GM12878 (cell line): ENCODE measurements around the gene MAS1L. TPM values are rescaled to one million over a fixed set of nuclear protein-coding genes. Genes with fewer than 3 reads are reported as not detected.

Experiments used
- ATAC-seq: fragments of 200-7000 bp; cut with Tn5 transposase; 3 replicates; pipeline ENCODE4 v1.9.1; 2020; ENCODE audit warnings: mild to moderate bottlenecking, moderate library complexity
- BruUV-seq: library from RNA; stranded (reverse); fragments of 400-500 nt; replicated peaks from 2 replicates; lab custom pipeline; 2021; lab: Mats Ljungman, UMichigan
- CTCF ChIA-PET: fragments of 300-600 bp; sonication (Branson Sonifier 250); formaldehyde crosslinking; extraction: SDS; loops from one replicate; lab custom pipeline; 2021; ENCODE audit warnings: inconsistent platforms; lab: Yijun Ruan, JAX
- POLR2A ChIA-PET: fragments of 350-600 bp; formaldehyde crosslinking; extraction: SDS; loops from one replicate; lab custom pipeline; 2021; ENCODE audit warnings: inconsistent platforms; lab: Charles Lee
- RAD21 ChIA-PET: fragments of 300-600 bp; sonication (Branson Sonifier 250); formaldehyde crosslinking; loops from one replicate; lab custom pipeline; 2023; ENCODE audit warnings: antibody characterized with exemption; ENCODE audit not compliant: unreplicated experiment; lab: Charles Lee
- SMC1A ChIA-PET: fragments of 300-600 bp; sonication (Branson Sonifier 250); formaldehyde crosslinking; loops from one replicate; lab custom pipeline; 2023; ENCODE audit not compliant: unreplicated experiment, uncharacterized antibody; lab: Charles Lee
- DNase-seq: peaks from one replicate; pipeline ENCODE4 v3.0.0-alpha.2; 2011; ENCODE audit warnings: low read depth, low spot score
- FAIRE-seq: peaks from 3 replicates; lab custom pipeline; 2011; peaks lifted over from hg19 to GRCh38; lab: Jason Lieb, UNC
- H2AFZ ChIP-seq: 2 replicates; pipeline ENCODE4 v1.6.0; 2011; ENCODE audit warnings: low read depth, low read length, control low read depth; ENCODE audit not compliant: control insufficient read depth
- H3K27ac ChIP-seq: 2 replicates; pipeline ENCODE4 v1.5.1; 2011; ENCODE audit warnings: control low read depth; ENCODE audit not compliant: control insufficient read depth, insufficient read depth
- H3K27me3 ChIP-seq, 2 experiments: replicated peaks in 1 of 2; 2 replicates each; pipeline versions ENCODE4 v1.6.0 to v1.6.1; 2011; ENCODE audit warnings: low read length in 1 of 2; ENCODE audit not compliant: control insufficient read depth in 2 of 2, insufficient read depth in 2 of 2
- H3K36me3 ChIP-seq, 2 experiments: 2 replicates each; pipeline ENCODE4 v1.5.1; 2011; ENCODE audit warnings: low read length in 1 of 2; ENCODE audit not compliant: control insufficient read depth in 2 of 2, insufficient read depth in 2 of 2
- H3K4me1 ChIP-seq: 2 replicates; pipeline ENCODE4 v1.6.1; 2011; ENCODE audit warnings: mild to moderate bottlenecking, low read length, moderate library complexity, mixed read lengths; ENCODE audit not compliant: control insufficient read depth, insufficient read depth
- H3K4me2 ChIP-seq: 2 replicates; pipeline ENCODE4 v1.6.0; 2011; ENCODE audit warnings: control low read depth; ENCODE audit not compliant: control insufficient read depth, insufficient read depth
- H3K4me3 ChIP-seq: fragments of 200-600 bp; sonication (generic); 2 replicates; pipeline ENCODE4 v1.5.1; 2016
- H3K79me2 ChIP-seq: 2 replicates; pipeline ENCODE4 v1.6.0; 2011; ENCODE audit warnings: low read length; ENCODE audit not compliant: control insufficient read depth, insufficient read depth
- H3K9ac ChIP-seq: 2 replicates; pipeline ENCODE4 v1.8.0; 2011; ENCODE audit warnings: low read length, control low read depth, mixed read lengths; ENCODE audit not compliant: control insufficient read depth, insufficient read depth
- H3K9me3 ChIP-seq: replicated peaks from 3 replicates; pipeline ENCODE4 v1.5.1; 2011; ENCODE audit warnings: mild to moderate bottlenecking, low read length; ENCODE audit not compliant: control insufficient read depth, insufficient read depth
- H4K20me1 ChIP-seq: 2 replicates; pipeline ENCODE4 v1.6.0; 2011; ENCODE audit not compliant: control insufficient read depth, insufficient read depth
- CHD1 ChIP-seq: IDR thresholded peaks from 2 replicates; pipeline ENCODE4 v1.6.1; 2012; ENCODE audit warnings: low read depth, low read length, improper control_type of control experiment
- CREB1 ChIP-seq: IDR thresholded peaks from 2 replicates; pipeline ENCODE4 v1.6.1; 2012; ENCODE audit warnings: low read depth, mild to moderate bottlenecking, inconsistent platforms
- EZH2 ChIP-seq: IDR thresholded peaks from 2 replicates; pipeline ENCODE4 v1.6.1; 2012; ENCODE audit warnings: low read depth, mild to moderate bottlenecking, control low read depth, inconsistent platforms, low read length, borderline replicate concordance; ENCODE audit not compliant: control insufficient read depth
- HDAC6 ChIP-seq: fragments of 200-600 bp; sonication (generic); IDR thresholded peaks from one replicate; pipeline ENCODE4 v1.8.0; 2017; ENCODE audit warnings: antibody characterized with exemption; ENCODE audit not compliant: unreplicated experiment
- MXI1 ChIP-seq: fragments of 150-350 bp; IDR thresholded peaks from 2 replicates; pipeline ENCODE4 v1.6.1; 2011; ENCODE audit warnings: low read depth, mild to moderate bottlenecking, inconsistent platforms, low read length, improper control_type of control experiment
- NBN ChIP-seq: fragments of 450-650 bp; IDR thresholded peaks from 2 replicates; pipeline ENCODE4 v1.6.1; 2016
- NFXL1 ChIP-seq: fragments of 450-650 bp; IDR thresholded peaks from 2 replicates; pipeline ENCODE4 v1.6.1; 2017; ENCODE audit warnings: antibody characterized with exemption, mild to moderate bottlenecking, borderline replicate concordance
- RELA ChIP-seq: fragments of 450-650 bp; IDR thresholded peaks from 2 replicates; pipeline ENCODE4 v1.8.0; 2014; ENCODE audit warnings: borderline replicate concordance; ENCODE audit not compliant: partially characterized antibody
- SMC3 ChIP-seq: IDR thresholded peaks from 2 replicates; pipeline ENCODE4 v1.6.1; 2011; ENCODE audit warnings: low read length, improper control_type of control experiment, borderline replicate concordance
- SP1 ChIP-seq: IDR thresholded peaks from one replicate; pipeline ENCODE4 v1.6.1; 2011; ENCODE audit warnings: low read depth, low read length
- ZNF217 ChIP-seq: fragments of 450-650 bp; IDR thresholded peaks from 2 replicates; pipeline ENCODE4 v1.6.1; 2017; ENCODE audit warnings: antibody characterized with exemption, mild to moderate bottlenecking
- ZSCAN29 ChIP-seq: fragments of 450-650 bp; IDR thresholded peaks from 2 replicates; pipeline ENCODE4 v1.6.1; 2017; ENCODE audit warnings: mild to moderate bottlenecking, moderate library complexity
- WGBS: methylation state at CpG from one replicate; pipeline ENCODE4 v1.1.6; 2016; ENCODE audit warnings: low lambda C conversion rate; ENCODE audit not compliant: insufficient replicate concordance, insufficient coverage; ENCODE audit errors: missing lambda C conversion rate; 5-methylcytosine and 5-hydroxymethylcytosine counted together
- in situ Hi-C: fragments of 300-500 bp; cut with MboI; formaldehyde crosslinking; loops from 9 replicates; pipeline ENCODE4 v1.14.3; 2018; ENCODE audit warnings: mixed read lengths
- intact Hi-C: fragments of 100-400 bp; cut with micrococcal nuclease; formaldehyde crosslinking; loops from one replicate; pipeline ENCODE4 v1.14.2; 2022; ENCODE audit not compliant: unreplicated experiment
- polyA plus RNA-seq, 11 experiments: library from polyadenylated mRNA; depleted of rRNA in 4 of 11; unstranded in 6 of 11; stranded (reverse) in 5 of 11; fragments of >200 nt; fragmentation: Nextera tagmentation in 4 of 11; fragmentation: Illumina TruSeq in 1 of 11; extraction: Ambion mirVana in 4 of 11; extraction: Trizol in 1 of 11; gene quantifications; 1 replicate in 1 of 11; 2 replicates in 10 of 11; pipeline versions ENCODE4 v1.2.1 to v1.2.3, GENCODE V29; 2011 to 2016; ENCODE audit warnings: inconsistent platforms in 2 of 11, missing spikeins in 2 of 11, low read depth in 1 of 11
- total RNA-seq, 4 experiments: library from RNA; depleted of rRNA in 3 of 4; stranded (reverse); fragments of >200 nt in 3 of 4; fragmentation: Illumina TruSeq in 1 of 4; extraction: Trizol in 1 of 4; gene quantifications; 2 replicates each; pipeline versions ENCODE4 v1.2.1 to v1.2.3, GENCODE V29; 2013 to 2021
- TF ChIP-seq, protein P1 (sequence below), 3 experiments: IDR thresholded peaks in 2 of 3; conservative IDR thresholded peaks in 1 of 3; 2 replicates each; pipeline ENCODE4 v1.5.1; 2011; ENCODE audit warnings: low read depth in 3 of 3, low read length in 3 of 3, mild to moderate bottlenecking in 3 of 3, control low read depth in 2 of 3, moderate library complexity in 2 of 3, inconsistent platforms in 1 of 3, mixed read lengths in 1 of 3; ENCODE audit not compliant: control insufficient read depth in 2 of 3, insufficient read depth in 1 of 3; ENCODE audit errors: extremely low read depth in 1 of 3
- TF ChIP-seq, protein P2 (sequence below): fragments of 450-650 bp; IDR thresholded peaks from 2 replicates; pipeline ENCODE4 v1.6.1; 2017; ENCODE audit warnings: borderline replicate concordance
- TF ChIP-seq, protein P3 (sequence below): fragments of 450-650 bp; formaldehyde crosslinking; IDR thresholded peaks from 2 replicates; pipeline ENCODE4 v1.5.0; 2022; ENCODE audit warnings: mild to moderate bottlenecking, missing genetic modification characterization
- TF ChIP-seq, protein P4 (sequence below): IDR thresholded peaks from 2 replicates; pipeline ENCODE4 v1.6.1; 2012; ENCODE audit warnings: low read depth, low read length, improper control_type of control experiment

The MAS1L gene
- total and polyA plus RNA-seq, 10 of the 15 experiments (the other 5 are each of a cell fraction or from before 2014, with no cell fraction given): not detected

DNA sequence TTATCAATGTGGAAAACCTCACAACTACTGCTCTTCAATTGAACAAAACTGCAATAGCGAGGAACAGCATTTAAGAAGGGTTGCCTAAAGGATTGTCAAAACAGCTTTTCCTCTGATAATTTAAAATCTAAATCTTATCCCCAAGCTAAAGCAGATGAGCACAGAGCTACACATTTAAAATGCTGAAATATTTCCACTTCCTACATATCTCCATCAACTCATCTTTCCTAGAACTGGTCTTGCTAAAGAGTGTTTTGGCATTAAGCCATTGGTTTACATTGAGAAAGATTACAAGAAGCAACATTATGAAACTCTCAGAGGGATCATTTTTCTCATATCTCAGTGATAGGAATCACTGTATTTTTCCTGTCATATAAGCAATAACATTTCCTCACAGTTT is 45.0 kb downstream of the MAS1L start:
- no peaks in the 10 kb centered on the region for H4K20me1 ChIP-seq
- H3K36me3 ChIP-seq: no peaks in the 10 kb centered on the region
- H3K4me1 ChIP-seq: no peaks in the 10 kb centered on the region
- RAD21 ChIA-PET: no interaction called here
- no peak overlapping the region for H3K4me3 ChIP-seq
- DNase-seq: no peak
- H3K27ac ChIP-seq: no peak overlapping the region
- no TSS peak for BruUV-seq
- H2AFZ ChIP-seq: no peak overlapping the region
- no peaks in the 10 kb centered on the region; a peak in 1 of 4 replicates for H3K27me3 ChIP-seq
- CTCF ChIA-PET: no interaction called here
- H3K4me2 ChIP-seq: no peak overlapping the region
- H3K9ac ChIP-seq: no peak overlapping the region
- 0% methylated on average over 1 of the region's 1 CpG for WGBS
- no peak for FAIRE-seq
- in situ Hi-C loops (no loop called here), intact Hi-C loops (no loop called here)
- no peaks in the 10 kb centered on the region for H3K9me3 ChIP-seq
- no peaks in the 10 kb centered on the region for H3K79me2 ChIP-seq
- SMC1A ChIA-PET: no interaction called here
- no peak for ATAC-seq
- POLR2A ChIA-PET: no interaction called here
- no peak for TF ChIP-seq ZNF217
- TF ChIP-seq SP1: no peak
- no peak for TF ChIP-seq HDAC6
- TF ChIP-seq, protein P1, sequence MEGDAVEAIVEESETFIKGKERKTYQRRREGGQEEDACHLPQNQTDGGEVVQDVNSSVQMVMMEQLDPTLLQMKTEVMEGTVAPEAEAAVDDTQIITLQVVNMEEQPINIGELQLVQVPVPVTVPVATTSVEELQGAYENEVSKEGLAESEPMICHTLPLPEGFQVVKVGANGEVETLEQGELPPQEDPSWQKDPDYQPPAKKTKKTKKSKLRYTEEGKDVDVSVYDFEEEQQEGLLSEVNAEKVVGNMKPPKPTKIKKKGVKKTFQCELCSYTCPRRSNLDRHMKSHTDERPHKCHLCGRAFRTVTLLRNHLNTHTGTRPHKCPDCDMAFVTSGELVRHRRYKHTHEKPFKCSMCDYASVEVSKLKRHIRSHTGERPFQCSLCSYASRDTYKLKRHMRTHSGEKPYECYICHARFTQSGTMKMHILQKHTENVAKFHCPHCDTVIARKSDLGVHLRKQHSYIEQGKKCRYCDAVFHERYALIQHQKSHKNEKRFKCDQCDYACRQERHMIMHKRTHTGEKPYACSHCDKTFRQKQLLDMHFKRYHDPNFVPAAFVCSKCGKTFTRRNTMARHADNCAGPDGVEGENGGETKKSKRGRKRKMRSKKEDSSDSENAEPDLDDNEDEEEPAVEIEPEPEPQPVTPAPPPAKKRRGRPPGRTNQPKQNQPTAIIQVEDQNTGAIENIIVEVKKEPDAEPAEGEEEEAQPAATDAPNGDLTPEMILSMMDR (IDR thresholded peaks at IDR 0.05 in 2 of 3, conservative IDR thresholded peaks at IDR 0.05 in 1 of 3; ENCODE audit: control insufficient read depth in 2 of 3, extremely low read depth in 1 of 3, insufficient read depth in 1 of 3, low read depth in 3 of 3, low read length in 3 of 3): no peak
- TF ChIP-seq MXI1: no peak
- TF ChIP-seq NFXL1: no peak
- no peak for TF ChIP-seq RELA
- TF ChIP-seq EZH2: no peak
- TF ChIP-seq CHD1: no peak
- TF ChIP-seq, protein P2, sequence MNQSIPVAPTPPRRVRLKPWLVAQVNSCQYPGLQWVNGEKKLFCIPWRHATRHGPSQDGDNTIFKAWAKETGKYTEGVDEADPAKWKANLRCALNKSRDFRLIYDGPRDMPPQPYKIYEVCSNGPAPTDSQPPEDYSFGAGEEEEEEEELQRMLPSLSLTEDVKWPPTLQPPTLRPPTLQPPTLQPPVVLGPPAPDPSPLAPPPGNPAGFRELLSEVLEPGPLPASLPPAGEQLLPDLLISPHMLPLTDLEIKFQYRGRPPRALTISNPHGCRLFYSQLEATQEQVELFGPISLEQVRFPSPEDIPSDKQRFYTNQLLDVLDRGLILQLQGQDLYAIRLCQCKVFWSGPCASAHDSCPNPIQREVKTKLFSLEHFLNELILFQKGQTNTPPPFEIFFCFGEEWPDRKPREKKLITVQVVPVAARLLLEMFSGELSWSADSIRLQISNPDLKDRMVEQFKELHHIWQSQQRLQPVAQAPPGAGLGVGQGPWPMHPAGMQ: no peak
- TF ChIP-seq CREB1: no peak
- no peak for TF ChIP-seq ZSCAN29
- TF ChIP-seq SMC3: no peak
- TF ChIP-seq, protein P3, sequence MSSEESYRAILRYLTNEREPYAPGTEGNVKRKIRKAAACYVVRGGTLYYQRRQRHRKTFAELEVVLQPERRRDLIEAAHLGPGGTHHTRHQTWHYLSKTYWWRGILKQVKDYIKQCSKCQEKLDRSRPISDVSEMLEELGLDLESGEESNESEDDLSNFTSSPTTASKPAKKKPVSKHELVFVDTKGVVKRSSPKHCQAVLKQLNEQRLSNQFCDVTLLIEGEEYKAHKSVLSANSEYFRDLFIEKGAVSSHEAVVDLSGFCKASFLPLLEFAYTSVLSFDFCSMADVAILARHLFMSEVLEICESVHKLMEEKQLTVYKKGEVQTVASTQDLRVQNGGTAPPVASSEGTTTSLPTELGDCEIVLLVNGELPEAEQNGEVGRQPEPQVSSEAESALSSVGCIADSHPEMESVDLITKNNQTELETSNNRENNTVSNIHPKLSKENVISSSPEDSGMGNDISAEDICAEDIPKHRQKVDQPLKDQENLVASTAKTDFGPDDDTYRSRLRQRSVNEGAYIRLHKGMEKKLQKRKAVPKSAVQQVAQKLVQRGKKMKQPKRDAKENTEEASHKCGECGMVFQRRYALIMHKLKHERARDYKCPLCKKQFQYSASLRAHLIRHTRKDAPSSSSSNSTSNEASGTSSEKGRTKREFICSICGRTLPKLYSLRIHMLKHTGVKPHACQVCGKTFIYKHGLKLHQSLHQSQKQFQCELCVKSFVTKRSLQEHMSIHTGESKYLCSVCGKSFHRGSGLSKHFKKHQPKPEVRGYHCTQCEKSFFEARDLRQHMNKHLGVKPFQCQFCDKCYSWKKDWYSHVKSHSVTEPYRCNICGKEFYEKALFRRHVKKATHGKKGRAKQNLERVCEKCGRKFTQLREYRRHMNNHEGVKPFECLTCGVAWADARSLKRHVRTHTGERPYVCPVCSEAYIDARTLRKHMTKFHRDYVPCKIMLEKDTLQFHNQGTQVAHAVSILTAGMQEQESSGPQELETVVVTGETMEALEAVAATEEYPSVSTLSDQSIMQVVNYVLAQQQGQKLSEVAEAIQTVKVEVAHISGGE (CRISPR knock-in tag): no peak
- TF ChIP-seq, protein P4, sequence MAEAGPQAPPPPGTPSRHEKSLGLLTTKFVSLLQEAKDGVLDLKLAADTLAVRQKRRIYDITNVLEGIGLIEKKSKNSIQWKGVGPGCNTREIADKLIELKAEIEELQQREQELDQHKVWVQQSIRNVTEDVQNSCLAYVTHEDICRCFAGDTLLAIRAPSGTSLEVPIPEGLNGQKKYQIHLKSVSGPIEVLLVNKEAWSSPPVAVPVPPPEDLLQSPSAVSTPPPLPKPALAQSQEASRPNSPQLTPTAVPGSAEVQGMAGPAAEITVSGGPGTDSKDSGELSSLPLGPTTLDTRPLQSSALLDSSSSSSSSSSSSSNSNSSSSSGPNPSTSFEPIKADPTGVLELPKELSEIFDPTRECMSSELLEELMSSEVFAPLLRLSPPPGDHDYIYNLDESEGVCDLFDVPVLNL: no peak
- TF ChIP-seq NBN: no peak
